Colonic mucosa (tissue), 4 donors: ENCODE measurements around the gene AP2A2. TPM values are rescaled to one million over a fixed set of nuclear protein-coding genes. Genes with fewer than 3 reads are reported as not detected.

Experiments
- DNase-seq: peaks from one replicate; pipeline ENCODE4 v3.0.0-alpha.2; 2020
- H3K27ac ChIP-seq: fragments of 200-600 bp; one replicate; pipeline ENCODE4 v1.8.0; 2021
- H3K27me3 ChIP-seq: fragments of 200-600 bp; one replicate; pipeline ENCODE4 v1.8.0; 2021
- H3K36me3 ChIP-seq: fragments of 200-600 bp; one replicate; pipeline ENCODE4 v1.8.0; 2021
- H3K4me1 ChIP-seq: fragments of 200-600 bp; one replicate; pipeline ENCODE4 v1.8.0; 2021; ENCODE audit warnings: mild to moderate bottlenecking
- H3K4me3 ChIP-seq: fragments of 200-600 bp; one replicate; pipeline ENCODE4 v1.8.0; 2021
- H3K9ac ChIP-seq, 2 donors: one replicate each; pipeline ENCODE4 v1.7.0; 2013; ENCODE audit warnings: control low read depth in 2 of 2, low read depth in 2 of 2, low read length in 2 of 2
- H3K9me3 ChIP-seq: fragments of 200-600 bp; one replicate; pipeline ENCODE4 v1.8.0; 2021
- CTCF ChIP-seq: fragments of 200-600 bp; IDR thresholded peaks from one replicate; pipeline ENCODE4 v1.8.0; 2022; ENCODE audit warnings: antibody characterized with exemption, mild to moderate bottlenecking
- intact Hi-C: fragments of 100-400 bp; cut with DNase I; formaldehyde crosslinking; loops from one replicate; pipeline ENCODE4 v1.14.1; 2022
- total RNA-seq, 2 donors: library from RNA; stranded (reverse); fragmentation: NEBNext Ultra II Directional in 1 of 2; extraction: Animal tissue kit (Norgen Biotek cat#: 25700) in 1 of 2; gene quantifications; one replicate each; pipeline ENCODE4 v1.2.1, GENCODE V29; 2021
- donor health status: healthy.
- donor health status: DM: no; HTN: no; CAD: no.
- donor health status: DM: no; HTN: no; CAD: no.

Gene AP2A2
- total RNA-seq, 2 donors from 2014 or later, result 69.4 to 72.5 TPM

- H3K4me3 ChIP-seq, result no peak overlapping the region
- H3K36me3 ChIP-seq, result peaks cover 5% of the 10 kb centered on the region
- peak; percentile 54 for DNase-seq
- intact Hi-C loops, result no loop called here
- H3K9ac ChIP-seq, result no peak overlapping the region
- H3K9me3 ChIP-seq, result no peaks in the 10 kb centered on the region
- no peak overlapping the region for H3K27ac ChIP-seq
- no peak for TF ChIP-seq CTCF
- no peaks in the 10 kb centered on the region for H3K27me3 ChIP-seq
- H3K4me1 ChIP-seq, result peaks cover 4% of the 10 kb centered on the region
Measured at GRCh38 chr11:985406-985805, 59.7 kb downstream of the AP2A2 start.

- Histone ChIP-seq H3K4me3 (no peak overlapping the region), H3K36me3 (peaks cover 5% of the 10 kb centered on the region), H3K4me1 (peaks cover 4% of the 10 kb centered on the region), H3K9me3 (no peaks in the 10 kb centered on the region), H3K27ac (no peak overlapping the region), H3K9ac (no peak overlapping the region), H3K27me3 (no peaks in the 10 kb centered on the region)
- DNase-seq, result no peak
- intact Hi-C loops, result no loop called here
- TF ChIP-seq CTCF, result no peak
Measured at GRCh38 chr11:985848-986247, 60.2 kb downstream of the AP2A2 start.

- Histone ChIP-seq H3K27ac (no peak overlapping the region), H3K36me3 (peaks cover 5% of the 10 kb centered on the region), H3K4me1 (peaks cover 4% of the 10 kb centered on the region), H3K27me3 (no peaks in the 10 kb centered on the region), H3K9ac (no peak overlapping the region), H3K4me3 (no peak overlapping the region), H3K9me3 (no peaks in the 10 kb centered on the region)
- intact Hi-C loops, result no loop called here
- TF ChIP-seq CTCF, result no peak
- no peak for DNase-seq
Measured at GRCh38 chr11:986270-986951, 60.7 kb downstream of the AP2A2 start.

- intact Hi-C loops, result no loop called here
- no peak overlapping the region for H3K4me3 ChIP-seq
- TF ChIP-seq CTCF, result no peak
- peaks cover 4% of the 10 kb centered on the region for H3K4me1 ChIP-seq
- no peak overlapping the region for H3K9ac ChIP-seq
- no peaks in the 10 kb centered on the region for H3K27me3 ChIP-seq
- peaks cover 5% of the 10 kb centered on the region for H3K36me3 ChIP-seq
- no peaks in the 10 kb centered on the region for H3K9me3 ChIP-seq
- DNase-seq, result no peak
- H3K27ac ChIP-seq, result no peak overlapping the region
Measured at GRCh38 chr11:986952-987305, 61.3 kb downstream of the AP2A2 start.

- H3K4me3 ChIP-seq, result no peak overlapping the region
- H3K36me3 ChIP-seq, result peaks cover 5% of the 10 kb centered on the region
- no peak overlapping the region for H3K9ac ChIP-seq
- intact Hi-C loops, result no loop called here
- no peak for TF ChIP-seq CTCF
- H3K27ac ChIP-seq, result no peak overlapping the region
- H3K4me1 ChIP-seq, result peaks cover 4% of the 10 kb centered on the region
- no peaks in the 10 kb centered on the region for H3K27me3 ChIP-seq
- DNase-seq, result no peak
- no peaks in the 10 kb centered on the region for H3K9me3 ChIP-seq
Measured at GRCh38 chr11:987671-988070, 62.0 kb downstream of the AP2A2 start.
